ENCODE data around the gene TIAL1. TPM values are rescaled to one million over a fixed set of nuclear protein-coding genes. Genes with fewer than 3 reads are reported as not detected.
A peak's percentile ranks its signal among the peaks of the same experiment; 100 is the strongest.

TIAL1 gene
- total RNA-seq, 2 experiments from 2014 or later: 192 to 199 TPM

- no peak for DNase-seq
- ATAC-seq (ENCODE audit: low read depth): no peak
- no peak overlapping the region for H3K27ac Mint-ChIP-seq
- H3K4me1 Mint-ChIP-seq: peaks cover 41% of the 10 kb centered on the region
- H3K4me3 Mint-ChIP-seq: no peak overlapping the region
- H3K27me3 Mint-ChIP-seq: no peaks in the 10 kb centered on the region
- H3K9me3 Mint-ChIP-seq: no peaks in the 10 kb centered on the region
- POLR2A ChIA-PET: interaction anchor here (1.2 to 1.5 kb wide), 3 partner anchors 9 to 16 kb away, joined by 4 to 6 read pairs (median 4); partner anchors contain the start of gene RGS10
- peaks cover 39% of the 10 kb centered on the region for H3K36me3 Mint-ChIP-seq
Observed at GRCh38 chr10:119526621-119527592, 69.9 kb downstream of the TIAL1 start.

DNA sequence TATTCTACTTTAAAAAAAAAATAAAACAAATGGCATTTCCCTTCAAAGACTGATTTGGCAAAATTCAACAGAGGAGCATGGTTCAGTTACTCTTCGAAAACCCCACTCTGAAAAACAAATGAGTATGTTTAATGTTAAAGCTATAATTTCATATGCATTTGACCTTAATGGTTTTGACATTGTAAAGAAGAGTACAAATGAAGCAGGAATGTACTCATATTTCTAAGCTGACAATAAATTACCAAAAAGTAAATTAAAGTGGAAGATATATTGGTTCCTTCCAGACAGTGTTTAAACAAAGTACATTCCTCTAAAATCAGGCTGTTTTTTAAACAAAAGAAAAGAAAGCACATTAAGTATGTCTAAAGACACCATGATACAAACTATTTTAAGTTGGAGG is 70.6 kb downstream of the TIAL1 start:
- H3K4me3 Mint-ChIP-seq: no peak overlapping the region
- peaks cover 42% of the 10 kb centered on the region for H3K36me3 Mint-ChIP-seq
- no peak for ATAC-seq (ENCODE audit: low read depth)
- no peak overlapping the region for H3K27ac Mint-ChIP-seq
- no peaks in the 10 kb centered on the region for H3K9me3 Mint-ChIP-seq
- POLR2A ChIA-PET: interaction anchor here (1.2 to 1.5 kb wide), 3 partner anchors 8 to 16 kb away, joined by 4 to 6 read pairs (median 4); partner anchors contain the start of gene RGS10
- no peak for DNase-seq
- no peaks in the 10 kb centered on the region for H3K27me3 Mint-ChIP-seq
- H3K4me1 Mint-ChIP-seq: peaks cover 37% of the 10 kb centered on the region

GRCh38 chr10:119525116-119525515 is 71.6 kb downstream of the TIAL1 start:
- peaks cover 34% of the 10 kb centered on the region for H3K4me1 Mint-ChIP-seq
- ATAC-seq (ENCODE audit: low read depth): no peak

DNA sequence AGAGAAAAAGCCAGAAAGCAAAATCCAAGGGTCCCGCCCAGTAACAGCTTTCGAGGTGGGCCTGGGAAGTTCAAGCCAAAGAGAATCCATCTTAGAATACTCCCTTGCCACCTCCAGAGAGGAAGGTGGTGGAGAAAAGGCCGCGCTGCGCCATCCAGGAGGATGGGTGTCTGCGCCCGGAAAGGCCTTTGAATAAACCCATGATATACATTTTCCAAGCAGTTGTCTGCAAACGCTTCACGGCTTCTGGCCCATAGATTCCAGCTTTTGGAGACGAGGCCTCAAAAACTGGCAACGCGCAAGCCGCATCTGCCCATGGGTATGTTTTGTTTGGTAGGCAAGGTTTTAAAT is 72.1 kb downstream of the TIAL1 start:
- POLR2A ChIA-PET: interaction anchor here (1.3 kb wide), 1 partner anchor 22 kb away, joined by 4 read pairs; no protein-coding TSS in a partner anchor
- Mint-ChIP-seq H3K27me3 (no peaks in the 10 kb centered on the region), H3K4me1 (peaks cover 35% of the 10 kb centered on the region), H3K9me3 (no peaks in the 10 kb centered on the region), H3K4me3 (no peak overlapping the region), H3K36me3 (peaks cover 42% of the 10 kb centered on the region), H3K27ac (no peak overlapping the region)
- DNase-seq: no peak
- no peak for ATAC-seq (ENCODE audit: low read depth)

More at GRCh38 chr10:119525116-119525515, 71.6 kb downstream of the TIAL1 start:
- Mint-ChIP-seq H3K9me3 (no peaks in the 10 kb centered on the region), H3K27me3 (no peaks in the 10 kb centered on the region), H3K27ac (peak overlapping the region; percentile 56), H3K4me3 (no peak overlapping the region), H3K36me3 (peaks cover 39% of the 10 kb centered on the region)
- no peak for DNase-seq
- POLR2A ChIA-PET: no interaction called here

- H3K4me1 Mint-ChIP-seq: peaks cover 36% of the 10 kb centered on the region
- POLR2A ChIA-PET: interaction anchor here (1.3 kb wide), 1 partner anchor 21 kb away, joined by 4 read pairs; no protein-coding TSS in a partner anchor
- no peaks in the 10 kb centered on the region for H3K27me3 Mint-ChIP-seq
- DNase-seq (no peak), ATAC-seq (ENCODE audit: low read depth) (peak; percentile 72)
- no peaks in the 10 kb centered on the region for H3K9me3 Mint-ChIP-seq
- no peak overlapping the region for H3K4me3 Mint-ChIP-seq
- H3K27ac Mint-ChIP-seq: peak overlapping the region; percentile 77
- H3K36me3 Mint-ChIP-seq: peaks cover 40% of the 10 kb centered on the region
Observed at GRCh38 chr10:119523895-119524719, 72.7 kb downstream of the TIAL1 start.

Other genes with a start within 250 kb of the TIAL1 start
- 100 to 1,000 TPM; 157 to 159 TPM for gene RGS10, start 54.2 kb downstream of the TIAL1 start, total RNA-seq
- gene BAG3, start 54.4 kb upstream of the TIAL1 start, total RNA-seq: 10 to 100 TPM; 14.5 to 15.0 TPM
- 10 to 100 TPM; 12.2 to 13.5 TPM for gene INPP5F, start 129.1 kb upstream of the TIAL1 start, total RNA-seq